Body of pancreas (tissue), 4 donors: ENCODE data around the gene REG3A. TPM values are rescaled to one million over a fixed set of nuclear protein-coding genes. Genes with fewer than 3 reads are reported as not detected.

Experiments
- ATAC-seq: fragments of 150-250 bp; one replicate; pipeline ENCODE4 v1.9.1; 2016
- DNase-seq, 4 donors: peaks; one replicate each; pipeline ENCODE4 v3.0.0-alpha.2; 2019
- H3K27ac ChIP-seq, 4 donors: fragments of 200-600 bp; sonication (generic); 1 replicate in 3 of 4; 2 replicates in 1 of 4; pipeline versions ENCODE4 v1.5.1 to v1.6.1; 2016 to 2019; ENCODE audit warnings: mild to moderate bottlenecking in 1 of 4, mixed read lengths in 1 of 4, moderate library complexity in 1 of 4
- H3K27me3 ChIP-seq, 2 donors: fragments of 200-600 bp; sonication (generic); one replicate each; pipeline ENCODE4 v1.6.0; 2016; ENCODE audit warnings: mild to moderate bottlenecking in 1 of 2
- H3K36me3 ChIP-seq, 2 donors: fragments of 200-600 bp; sonication (generic); replicated peaks in 1 of 2; 2 replicates each; pipeline ENCODE4 v1.5.1; 2016; ENCODE audit warnings: low read depth in 2 of 2; ENCODE audit not compliant: insufficient read depth in 1 of 2
- H3K4me1 ChIP-seq: fragments of 200-600 bp; sonication (generic); one replicate; pipeline ENCODE4 v1.6.0; 2016
- H3K4me3 ChIP-seq, 2 donors: fragments of 200-600 bp; sonication (generic); 1 replicate in 1 of 2; 2 replicates in 1 of 2; pipeline ENCODE4 v1.5.1; 2016 to 2019
- H3K9me3 ChIP-seq, 3 donors: fragments of 200-600 bp; sonication (generic); 1 replicate in 2 of 3; 2 replicates in 1 of 3; pipeline ENCODE4 v1.5.1; 2016
- POLR2A ChIP-seq, 3 donors: fragments of 450-650 bp; IDR thresholded peaks; one replicate each; pipeline ENCODE4 v1.6.1; 2016; ENCODE audit warnings: antibody characterized with exemption in 3 of 3, mild to moderate bottlenecking in 2 of 3
- WGBS, 2 donors: methylation state at CpG; one replicate each; pipeline ENCODE4 v1.1.5; 2017; 5-methylcytosine and 5-hydroxymethylcytosine counted together
- intact Hi-C: fragments of 100-400 bp; cut with DNase I; formaldehyde crosslinking; loops from one replicate; pipeline ENCODE4 v1.15.1; 2023
- total RNA-seq, 2 donors: library from RNA; depleted of rRNA; stranded (reverse); fragments of >200 nt; gene quantifications; one replicate each; pipeline ENCODE4 v1.1.0, GENCODE V29; 2016
- TF ChIP-seq, protein P1 (sequence below), 7 experiments: fragments of 450-650 bp in 4 of 7; fragments of 200-600 bp in 3 of 7; sonication (generic) in 3 of 7; IDR thresholded peaks; one replicate each; pipeline ENCODE4 v1.5.1; 2016 to 2019; ENCODE audit warnings: antibody characterized with exemption in 7 of 7

The REG3A gene
- total RNA-seq, 2 donors from 2014 or later = 351 to 831 TPM

DNA sequence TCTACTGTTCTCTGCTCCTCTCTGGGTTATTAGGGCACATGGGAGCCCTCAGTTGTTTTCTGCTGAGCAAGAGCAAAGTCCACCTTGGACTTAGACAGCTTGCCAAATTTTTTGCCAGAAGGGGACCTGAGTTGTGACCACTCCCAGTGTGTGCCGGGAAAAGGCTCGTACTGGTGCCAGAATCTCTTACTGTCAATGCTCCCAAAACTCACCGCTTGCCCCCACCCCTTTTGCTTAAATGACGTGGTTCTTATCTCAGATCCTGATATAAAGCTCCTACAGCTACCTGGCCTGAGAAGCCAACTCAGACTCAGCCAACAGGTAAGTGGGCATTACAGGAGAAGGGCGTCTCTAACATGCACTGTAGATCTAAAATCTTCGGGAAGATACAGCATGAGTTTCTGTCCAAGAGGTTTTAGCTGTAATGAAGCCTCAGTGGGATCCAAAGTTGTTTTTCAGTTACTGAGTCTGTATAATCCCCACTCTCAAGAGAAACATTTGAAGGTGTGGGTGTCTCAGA is 39.3 kb downstream of the REG3A start, which contains the start of gene REG1A:
Gene REG1A (plus strand): TSS at position 295 of the 520 bp plus-strand sequence. CDS start 374 bp downstream, outside the sequence.
- H3K27ac ChIP-seq = peak within 1 kb of the TSS; percentile 78 to 94 (median 88)
- intact Hi-C loops = no loop called here
- peak; percentile 93 to 100 (median 100) for TF ChIP-seq POLR2A (IDR thresholded peaks at IDR 0.05)
- TF ChIP-seq, protein P1, sequence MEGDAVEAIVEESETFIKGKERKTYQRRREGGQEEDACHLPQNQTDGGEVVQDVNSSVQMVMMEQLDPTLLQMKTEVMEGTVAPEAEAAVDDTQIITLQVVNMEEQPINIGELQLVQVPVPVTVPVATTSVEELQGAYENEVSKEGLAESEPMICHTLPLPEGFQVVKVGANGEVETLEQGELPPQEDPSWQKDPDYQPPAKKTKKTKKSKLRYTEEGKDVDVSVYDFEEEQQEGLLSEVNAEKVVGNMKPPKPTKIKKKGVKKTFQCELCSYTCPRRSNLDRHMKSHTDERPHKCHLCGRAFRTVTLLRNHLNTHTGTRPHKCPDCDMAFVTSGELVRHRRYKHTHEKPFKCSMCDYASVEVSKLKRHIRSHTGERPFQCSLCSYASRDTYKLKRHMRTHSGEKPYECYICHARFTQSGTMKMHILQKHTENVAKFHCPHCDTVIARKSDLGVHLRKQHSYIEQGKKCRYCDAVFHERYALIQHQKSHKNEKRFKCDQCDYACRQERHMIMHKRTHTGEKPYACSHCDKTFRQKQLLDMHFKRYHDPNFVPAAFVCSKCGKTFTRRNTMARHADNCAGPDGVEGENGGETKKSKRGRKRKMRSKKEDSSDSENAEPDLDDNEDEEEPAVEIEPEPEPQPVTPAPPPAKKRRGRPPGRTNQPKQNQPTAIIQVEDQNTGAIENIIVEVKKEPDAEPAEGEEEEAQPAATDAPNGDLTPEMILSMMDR (IDR thresholded peaks at IDR 0.05) = peak in 1 of 7 experiments; percentile 2
- peak within 1 kb of the TSS; percentile 30 to 64 for H3K4me3 ChIP-seq
- peaks cover 0 to 4% of the 10 kb centered on the region in 2 donors for H3K36me3 ChIP-seq
- no peaks in the 10 kb centered on the region for H3K27me3 ChIP-seq
- WGBS, 2 donors = 12 to 28% methylated on average over 6 of the region's 6 CpGs
- no peaks in the 10 kb centered on the region for H3K9me3 ChIP-seq
- H3K4me1 ChIP-seq = peaks cover 35% of the 10 kb centered on the region
- ATAC-seq (peak; percentile 59), DNase-seq (peak; percentile 91 to 98 (median 95))

DNA sequence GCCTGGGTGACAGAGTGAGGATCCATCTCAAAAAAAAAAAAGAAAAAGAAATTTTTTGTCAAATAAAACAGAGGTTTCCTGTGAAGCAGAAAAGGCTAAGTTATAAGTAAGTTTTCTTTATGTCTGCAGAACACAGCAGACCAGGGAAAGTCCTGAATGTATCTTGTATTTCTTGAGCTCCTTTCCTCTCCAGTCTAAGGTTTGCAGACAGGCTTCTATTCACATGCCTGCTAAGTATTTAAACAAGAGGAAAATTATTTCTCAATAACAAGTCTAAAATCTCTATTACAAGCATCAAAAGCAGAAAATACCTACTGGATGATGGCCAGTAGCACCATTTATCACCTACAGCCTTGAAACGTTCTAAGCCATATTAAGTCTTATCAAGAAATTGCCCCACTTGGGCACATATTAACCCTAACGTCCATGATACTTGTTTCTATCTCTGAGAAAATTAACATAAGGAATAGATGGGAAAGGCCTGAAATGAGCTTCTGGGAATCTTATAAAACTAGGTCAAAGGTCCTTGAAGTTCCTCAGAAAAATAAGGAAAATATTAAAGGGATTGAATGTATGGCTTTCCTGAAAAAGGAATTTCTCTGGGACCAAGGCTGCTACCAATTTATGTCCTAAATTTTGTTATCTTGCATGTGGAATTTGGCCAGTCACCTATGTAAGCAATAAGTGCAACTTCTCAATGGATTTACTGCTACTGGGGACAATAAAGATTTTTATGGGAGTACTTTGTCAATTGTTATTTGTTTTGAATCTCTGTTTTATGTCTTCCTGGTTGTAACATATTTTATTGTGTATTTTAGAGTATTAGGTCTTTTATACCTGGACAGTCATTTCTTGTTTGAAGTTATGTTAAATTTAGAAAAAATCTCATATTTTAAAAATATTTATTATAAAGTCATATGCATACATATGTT is 42.3 kb downstream of the REG3A start:
- Histone ChIP-seq H3K36me3 (peaks cover 0 to 4% of the 10 kb centered on the region in 2 donors), H3K27ac (peak overlapping the region in 3 of 4 donors; percentile 77 to 94 (median 81)), H3K27me3 (no peaks in the 10 kb centered on the region), H3K9me3 (no peaks in the 10 kb centered on the region), H3K4me1 (peaks cover 54% of the 10 kb centered on the region), H3K4me3 (no peak overlapping the region)
- 9 to 12% methylated on average over 2 of the region's 2 CpGs for WGBS, 2 donors
- intact Hi-C loops = no loop called here
- ATAC-seq (peak; percentile 63), DNase-seq (peak in 3 of 4 donors; percentile 42 to 85 (median 43))
- TF ChIP-seq, protein P1 (IDR thresholded peaks at IDR 0.05) = no peak
- peak in 2 of 3 donors; percentile 55 to 60 for TF ChIP-seq POLR2A (IDR thresholded peaks at IDR 0.05)

DNA sequence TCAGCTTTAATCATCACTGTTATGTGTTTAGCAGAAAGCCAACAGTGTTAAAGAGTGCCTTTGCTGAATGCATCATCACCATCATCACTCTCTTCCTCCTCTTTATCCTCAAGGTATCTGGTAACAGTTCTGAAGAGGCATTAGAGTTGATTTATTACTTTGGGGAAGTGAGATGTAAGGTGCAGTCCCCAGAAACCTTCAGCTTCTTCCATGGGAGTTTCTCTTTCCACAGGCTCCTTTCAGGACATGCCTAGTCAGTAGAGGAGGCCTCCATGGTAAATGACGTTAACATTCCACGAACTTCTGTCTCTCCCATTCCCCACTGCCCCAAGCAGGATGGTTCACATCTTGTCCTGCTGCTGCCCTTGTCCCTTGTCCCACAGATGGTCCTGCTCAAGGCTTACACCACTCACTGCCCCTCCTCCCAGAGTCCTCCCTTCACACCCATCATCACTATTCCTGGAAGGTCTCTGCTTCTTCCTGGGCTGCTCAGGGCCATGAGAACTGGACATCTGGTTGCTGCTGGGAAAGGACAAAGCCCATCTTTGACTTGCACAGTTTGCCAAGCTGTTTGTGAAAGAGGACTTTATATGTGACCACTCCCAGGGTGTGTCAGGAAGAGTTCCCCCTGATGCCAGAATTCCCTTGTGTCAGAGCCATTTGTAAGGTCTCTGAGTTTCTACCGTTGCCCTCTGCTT is 44.6 kb downstream of the REG3A start:
- 26 to 36% methylated on average over 3 of the region's 3 CpGs for WGBS, 2 donors
- intact Hi-C loops = no loop called here
- TF ChIP-seq, protein P1 (IDR thresholded peaks at IDR 0.05) = no peak
- TF ChIP-seq POLR2A (IDR thresholded peaks at IDR 0.05) = peak in 1 of 3 donors; percentile 41

DNA sequence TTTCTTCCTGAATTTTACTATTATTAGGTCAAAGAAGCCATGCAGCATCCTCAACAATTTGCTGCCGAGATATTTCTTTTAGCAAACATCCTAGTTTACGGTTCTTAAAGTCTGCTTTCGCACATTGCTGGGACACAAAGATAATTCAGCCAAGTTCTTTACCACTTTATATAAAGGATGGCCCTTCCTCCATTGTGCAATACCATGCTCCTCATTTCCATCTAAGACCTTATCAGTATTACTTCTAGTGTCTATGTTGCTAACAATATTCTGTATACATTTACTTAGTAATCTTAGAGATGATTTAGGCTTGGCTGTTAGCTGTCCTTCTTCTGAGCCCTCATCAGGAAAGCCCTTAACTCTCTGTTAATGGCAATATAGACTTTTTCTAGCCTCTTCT is 47.3 kb downstream of the REG3A start:
- no peak for ATAC-seq

More for the DNA sequence above, 44.6 kb downstream of the REG3A start:
- no peak overlapping the region for H3K4me3 ChIP-seq
- DNase-seq = peak; percentile 83 to 92 (median 87)
- H3K9me3 ChIP-seq = no peaks in the 10 kb centered on the region
- H3K27ac ChIP-seq = peak overlapping the region; percentile 62 to 94 (median 79)
- no peaks in the 10 kb centered on the region for H3K27me3 ChIP-seq
- peaks cover 53% of the 10 kb centered on the region for H3K4me1 ChIP-seq
- no peaks in the 10 kb centered on the region for H3K36me3 ChIP-seq
- ATAC-seq = peak; percentile 82

More for the DNA sequence above, 47.3 kb downstream of the REG3A start:
- H3K4me3 ChIP-seq = no peak overlapping the region
- no peak for TF ChIP-seq POLR2A (IDR thresholded peaks at IDR 0.05)
- TF ChIP-seq, protein P1 (IDR thresholded peaks at IDR 0.05) = no peak
- WGBS, 2 donors = 93 to 95% methylated on average over 3 of the region's 3 CpGs
- intact Hi-C loops = no loop called here
- no peak overlapping the region for H3K27ac ChIP-seq
- H3K9me3 ChIP-seq = no peaks in the 10 kb centered on the region
- DNase-seq = no peak
- H3K4me1 ChIP-seq = peaks cover 40% of the 10 kb centered on the region
- no peaks in the 10 kb centered on the region for H3K27me3 ChIP-seq
- H3K36me3 ChIP-seq = no peaks in the 10 kb centered on the region

Other genes with a start within 250 kb of the REG3A start
- gene REG3G, start 134.1 kb downstream of the REG3A start, total RNA-seq = 100 to 1,000 TPM; 171 to 673 TPM
- over 10,000 TPM in 1 of 2 donors, 1,000 to 10,000 TPM in 1; 4,279 to 15,911 TPM for gene REG1B, start 71.8 kb downstream of the REG3A start, total RNA-seq
- gene REG1A, start 39.3 kb downstream of the REG3A start, total RNA-seq = over 10,000 TPM; 14,523 to 48,012 TPM